ENCODE measurements around the gene SRGAP3.

SRGAP3 gene

DNA sequence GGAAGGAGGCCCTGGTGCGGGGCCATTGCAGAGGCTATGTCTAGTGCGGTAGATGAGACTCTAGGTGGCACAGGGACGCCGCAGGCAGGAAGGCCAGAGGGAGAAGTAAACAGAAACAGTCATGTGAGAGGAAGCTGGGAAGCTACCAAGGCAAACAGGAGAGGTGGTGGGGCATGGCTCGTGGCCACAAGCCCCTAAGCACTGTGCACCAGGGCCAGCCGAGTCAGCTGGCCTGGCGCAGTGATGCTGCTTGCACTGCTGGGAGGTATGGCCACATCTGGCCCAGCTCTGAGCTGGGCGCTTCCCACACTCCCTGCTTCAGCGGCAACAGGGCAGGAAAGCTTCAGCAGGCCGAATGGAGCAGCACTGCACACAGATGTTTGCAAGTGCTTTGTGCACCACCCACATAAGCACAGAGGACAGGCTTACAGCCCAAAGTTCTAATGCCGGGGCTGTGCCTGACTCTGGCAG, 76.6 kb downstream of the SRGAP3 start:
- DNase-seq (ENCODE audit: low read depth), result no peak

DNA sequence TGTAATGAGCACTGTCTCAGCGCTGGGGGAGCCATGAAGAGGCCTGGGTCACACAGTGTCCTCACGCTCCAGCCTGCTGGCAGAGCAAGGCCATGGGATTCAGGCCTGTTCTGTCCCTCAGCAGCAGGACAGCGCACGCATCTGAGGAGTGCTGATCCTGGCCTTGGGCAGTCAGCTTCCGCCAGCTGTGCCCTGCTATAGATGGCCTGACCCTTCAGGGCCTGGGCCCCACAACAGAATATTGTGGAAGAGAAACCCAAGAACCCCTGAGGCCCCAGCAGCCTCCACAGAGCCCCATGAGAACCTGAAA, 78.6 kb downstream of the SRGAP3 start:
- DNase-seq (ENCODE audit: low read depth), result no peak

DNA sequence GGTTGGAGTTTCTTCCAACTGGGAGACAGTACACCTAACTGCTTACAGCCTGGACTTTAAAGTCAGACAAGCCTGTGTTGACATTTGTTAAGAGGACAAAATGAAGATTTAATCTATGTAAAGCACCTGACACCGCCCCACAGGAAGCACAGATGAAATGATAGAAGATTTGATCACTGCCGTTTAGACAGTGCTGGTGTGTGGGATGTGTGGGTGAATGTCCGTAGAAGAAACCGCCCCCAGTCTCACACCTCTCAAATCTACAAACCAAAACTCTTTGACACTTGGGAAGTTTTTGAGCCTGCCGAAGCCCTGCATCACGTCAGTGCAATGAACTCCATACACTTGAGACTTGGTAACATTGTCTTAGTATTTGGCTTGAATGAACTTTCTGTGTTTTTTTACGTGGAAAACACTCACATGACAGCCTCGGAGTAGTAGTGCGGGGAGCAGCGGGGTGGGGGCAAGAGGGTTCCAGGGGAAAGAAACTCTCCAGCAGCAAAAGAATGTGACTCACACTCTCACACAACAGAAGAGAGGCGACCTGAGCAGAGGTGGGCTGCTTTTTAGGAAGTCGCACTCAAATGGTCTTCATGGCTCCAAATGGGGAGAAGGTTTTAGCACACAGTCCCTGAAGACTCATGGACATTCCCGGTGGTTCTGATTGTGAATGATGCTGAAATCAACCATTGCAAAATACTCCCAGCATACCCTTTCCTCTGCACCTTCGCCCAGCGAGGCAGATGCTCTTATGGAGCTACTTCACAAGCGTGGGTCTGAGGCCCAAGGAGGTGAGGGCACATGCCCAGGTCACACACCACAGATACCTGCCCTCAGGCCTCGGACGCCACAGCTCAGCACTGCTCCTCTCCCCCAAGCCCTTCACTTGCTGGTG, 79.2 kb downstream of the SRGAP3 start:
- DNase-seq (ENCODE audit: low read depth), result no peak

DNA sequence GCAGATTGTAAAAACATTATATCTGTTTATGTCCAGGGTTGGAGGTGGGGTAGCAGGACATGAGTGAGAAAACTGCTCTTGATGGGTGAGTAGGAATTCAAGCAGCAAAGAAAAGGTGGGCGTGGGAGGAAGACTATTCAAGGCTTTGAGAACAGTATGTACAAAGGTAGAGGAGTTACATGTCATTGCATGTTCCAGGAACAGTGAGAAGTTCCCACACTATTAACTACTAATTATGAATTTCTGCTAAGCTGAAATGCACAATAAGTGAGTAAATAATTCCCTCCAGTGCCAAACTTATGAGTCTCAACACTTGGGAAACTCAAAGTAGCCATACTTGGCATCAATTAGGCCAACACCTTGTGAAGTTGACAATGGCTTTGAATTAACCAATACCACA, 80.1 kb downstream of the SRGAP3 start:
- DNase-seq (ENCODE audit: low read depth), result no peak

DNA sequence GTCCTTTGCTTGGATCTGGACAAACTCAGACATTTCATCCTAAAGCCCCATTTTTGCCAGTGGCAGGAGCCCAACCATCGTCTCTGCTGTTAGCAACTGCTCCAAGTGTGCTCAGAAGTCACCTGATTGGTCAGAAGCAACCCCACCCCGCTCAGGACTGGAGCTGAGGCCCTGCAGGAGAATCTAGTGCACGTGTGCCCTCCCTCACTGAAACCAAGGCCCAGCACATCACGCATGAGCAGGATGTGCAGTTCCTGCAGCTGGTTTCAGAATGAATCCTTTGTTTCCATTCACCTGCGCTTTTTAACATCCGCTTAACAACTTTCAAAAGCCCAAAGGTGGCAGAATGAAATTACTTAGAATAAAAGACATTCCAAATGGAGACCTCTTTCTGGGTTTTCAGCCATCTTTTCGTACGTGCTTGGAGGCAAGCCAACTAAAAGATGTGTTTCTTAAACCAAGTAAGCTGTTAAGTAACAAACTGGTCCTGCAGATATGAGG, 81.2 kb downstream of the SRGAP3 start:
- no peak for DNase-seq (ENCODE audit: low read depth)

DNA sequence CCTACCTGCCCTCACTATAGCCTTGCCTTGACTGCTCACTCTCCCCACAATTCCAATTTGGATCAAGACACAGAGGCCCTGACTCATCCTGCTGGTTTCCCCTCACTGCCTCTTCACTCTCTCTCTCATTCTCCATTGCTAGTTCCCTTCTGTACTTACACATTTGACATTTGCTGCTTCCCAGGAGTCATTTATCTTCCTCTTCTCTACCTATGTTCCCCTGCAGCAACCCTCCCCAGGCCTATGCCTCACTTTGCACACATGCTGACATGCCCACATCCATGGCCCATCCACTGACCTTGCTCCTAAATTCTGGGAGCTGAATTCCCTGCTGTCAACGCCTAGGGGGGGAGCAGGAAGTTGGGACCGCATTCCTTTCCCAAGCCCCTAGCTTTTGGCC, 82.2 kb downstream of the SRGAP3 start:
- DNase-seq (ENCODE audit: low read depth), result no peak

DNA sequence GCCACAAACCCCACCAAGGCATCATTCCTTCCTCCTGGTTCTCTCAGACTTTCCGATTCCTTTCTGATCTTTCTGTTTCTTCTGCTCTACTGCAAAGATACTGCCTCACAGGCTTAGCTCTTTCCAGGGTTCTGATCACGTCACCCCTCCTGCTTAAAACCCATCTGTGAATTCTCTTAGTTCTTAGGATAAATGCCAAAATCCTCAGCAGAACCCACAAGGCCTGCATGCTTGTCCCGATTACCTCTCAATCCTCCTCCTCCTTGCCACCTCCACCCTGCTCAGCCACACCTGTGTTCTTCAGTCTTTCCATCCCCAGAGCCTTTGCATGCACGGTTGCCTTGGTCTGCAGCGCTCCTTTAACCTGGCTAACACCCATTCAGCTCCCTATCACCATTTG, 84.0 kb downstream of the SRGAP3 start:
- DNase-seq (ENCODE audit: low read depth), result no peak

DNA sequence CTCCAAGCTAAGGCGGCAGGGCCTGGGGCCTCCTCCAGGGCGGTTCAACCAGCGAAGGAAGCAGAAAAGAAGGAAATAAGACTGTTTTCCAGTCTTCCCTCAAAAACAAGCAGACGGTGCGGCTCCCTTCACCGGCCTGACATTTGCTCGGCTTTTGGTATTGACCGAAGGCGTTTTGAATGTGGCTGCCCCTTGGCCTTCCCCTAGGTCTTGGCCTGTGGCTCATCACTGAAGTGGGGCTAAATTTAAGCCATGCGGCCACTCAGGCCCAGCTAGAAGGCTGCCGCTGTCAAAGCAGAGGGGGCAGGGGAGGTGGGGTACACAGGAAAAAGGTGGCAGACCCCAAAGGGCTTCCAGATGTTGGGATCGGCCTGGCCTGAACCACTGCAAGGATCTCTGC, 86.2 kb downstream of the SRGAP3 start:
- DNase-seq (ENCODE audit: low read depth), result no peak

DNA sequence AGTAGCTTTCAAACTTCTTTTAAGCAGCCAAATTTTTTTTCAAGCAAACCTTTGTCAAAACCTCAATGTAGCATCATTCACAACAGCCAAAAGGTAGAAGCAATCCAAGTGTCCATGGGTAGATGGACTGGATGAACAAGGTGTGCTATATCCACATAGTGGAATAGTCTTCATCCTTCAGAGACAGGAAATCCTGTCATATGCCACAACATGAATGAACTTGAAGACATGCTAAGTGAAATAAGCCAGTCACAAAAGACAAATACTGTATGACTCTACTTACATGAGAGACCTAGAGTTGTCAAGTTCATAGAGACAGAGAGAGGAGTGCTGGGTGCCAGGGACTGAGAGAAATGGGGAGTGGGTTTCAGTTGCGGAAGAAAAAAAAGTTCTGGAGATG, 87.6 kb downstream of the SRGAP3 start:
- no peak for DNase-seq (ENCODE audit: low read depth)

DNA sequence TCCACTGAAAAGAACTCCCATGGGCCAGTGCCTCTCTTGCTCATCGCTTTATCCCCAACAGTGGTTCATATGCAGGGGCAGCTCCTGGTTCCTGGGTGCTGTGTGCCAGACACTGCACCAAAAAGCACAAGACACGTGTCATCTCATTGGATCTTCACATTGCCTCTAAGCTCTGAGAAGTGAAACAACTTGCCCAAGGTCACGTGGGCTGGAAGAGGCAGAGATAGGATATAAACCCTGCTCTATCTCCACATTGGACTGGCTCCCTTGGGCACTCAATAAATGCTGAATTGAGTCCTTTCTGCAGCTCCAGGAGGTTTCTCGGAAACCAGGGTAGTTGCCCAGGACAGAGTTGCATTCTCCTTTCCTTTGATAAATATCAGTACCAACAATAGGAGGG, 88.1 kb downstream of the SRGAP3 start:
- no peak for DNase-seq (ENCODE audit: low read depth)

DNA sequence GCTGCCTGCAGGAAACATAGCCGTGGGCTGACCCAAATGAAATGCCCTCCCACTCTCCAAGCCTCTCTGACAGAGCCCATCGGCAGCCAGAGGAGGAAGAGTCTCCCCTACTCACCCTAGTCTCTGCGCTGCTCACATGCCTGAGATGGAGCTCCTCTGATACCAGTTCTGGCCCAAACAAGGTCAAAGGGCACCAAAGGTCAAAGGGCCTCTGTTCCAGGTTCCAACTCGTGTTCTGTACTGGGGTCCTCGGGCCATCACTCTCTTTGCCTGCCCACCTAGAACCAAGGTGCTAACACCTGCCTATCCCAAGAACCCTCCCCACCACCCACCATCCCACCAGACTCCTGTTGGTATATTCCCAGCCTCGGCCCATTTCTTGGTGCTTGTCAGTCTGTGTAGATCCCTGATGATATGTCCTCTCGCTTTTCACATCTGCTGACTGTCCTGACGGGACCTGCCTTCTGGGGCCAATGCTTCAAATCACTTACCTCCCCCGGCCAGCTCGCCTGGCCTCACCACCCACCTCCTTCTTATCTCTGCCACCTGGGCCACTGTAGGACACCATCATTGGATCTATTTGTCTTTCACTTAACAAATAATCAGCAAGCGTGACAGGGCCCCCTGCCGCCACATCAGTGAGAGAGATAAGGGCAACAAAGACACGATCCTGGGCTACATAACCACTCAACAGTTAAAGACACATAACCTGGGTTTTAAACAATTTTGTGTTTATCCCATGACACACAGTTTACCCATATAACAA, 90.4 kb downstream of the SRGAP3 start:
- no peak for DNase-seq (ENCODE audit: low read depth)

DNA sequence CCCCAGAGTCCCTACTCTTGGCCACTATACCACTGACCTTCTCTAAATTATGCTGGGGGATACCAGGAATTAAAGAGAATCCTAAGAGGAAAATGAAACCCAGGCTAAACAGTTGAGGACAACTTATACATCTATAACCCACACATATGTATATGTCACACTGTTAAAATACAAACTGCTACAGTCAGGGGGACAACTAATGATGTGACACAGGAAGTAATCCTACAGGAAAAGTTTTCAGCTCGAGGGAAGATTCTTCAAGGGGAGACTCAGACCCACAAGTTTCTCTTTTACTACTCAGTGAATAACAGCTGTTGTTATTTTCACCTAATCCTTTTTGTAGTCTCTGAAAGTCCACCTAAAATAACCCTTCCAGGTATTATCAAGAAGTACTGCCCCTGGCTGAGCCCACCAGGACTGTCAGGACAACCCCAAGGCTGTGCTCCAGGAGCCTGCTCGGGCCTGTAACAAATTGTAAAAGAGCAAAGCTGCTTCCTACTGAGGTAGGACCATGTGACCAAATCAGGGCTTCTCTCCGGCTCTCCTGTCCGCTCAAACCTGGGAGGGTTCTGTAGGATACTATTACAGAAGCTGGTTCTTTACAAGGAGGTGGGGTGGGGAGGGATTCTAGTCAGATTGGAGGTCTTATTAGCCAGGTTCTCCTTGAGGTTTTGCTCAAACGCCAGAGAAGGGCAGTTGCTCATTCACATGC, 91.6 kb downstream of the SRGAP3 start:
- no peak for DNase-seq (ENCODE audit: low read depth)

DNA sequence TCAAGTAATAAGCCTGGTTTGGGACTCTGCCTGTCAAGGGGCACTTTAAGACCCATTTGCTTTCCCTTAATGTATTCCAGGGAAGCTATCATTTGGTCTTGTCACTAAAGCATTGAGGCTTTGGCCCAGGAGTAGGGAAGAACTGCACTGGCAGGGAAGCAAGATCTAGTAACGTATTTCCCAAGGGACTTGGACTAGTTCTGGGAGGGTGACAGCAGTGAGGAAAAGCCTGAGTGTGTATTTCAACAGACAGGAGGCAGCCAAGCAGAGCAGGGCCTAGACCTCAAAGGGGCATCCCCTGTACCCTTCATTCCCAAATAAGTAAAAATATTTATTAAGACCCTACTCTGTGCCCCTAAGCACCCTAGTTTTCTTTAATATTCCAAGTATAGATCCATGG, 92.8 kb downstream of the SRGAP3 start:
- DNase-seq (ENCODE audit: low read depth), result no peak

DNA sequence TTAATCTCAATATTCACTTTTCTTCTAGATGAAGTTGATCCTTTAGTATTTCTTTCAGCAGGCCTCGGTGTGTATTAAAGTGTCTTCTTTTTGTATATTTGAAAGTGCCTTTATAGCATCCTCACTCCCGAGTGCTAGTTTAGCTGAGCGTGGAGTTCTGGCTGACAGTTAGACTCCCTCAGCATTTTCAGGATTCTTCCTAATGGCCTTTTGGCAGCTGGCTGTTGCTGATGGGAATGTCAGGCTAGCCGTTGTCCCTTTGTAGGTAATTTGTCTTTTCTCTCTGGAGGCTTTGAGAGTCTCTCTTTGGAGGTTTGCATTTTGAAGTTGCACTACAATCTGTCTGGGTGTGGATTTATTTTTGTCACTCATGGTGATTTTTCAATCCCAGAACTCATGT, 94.4 kb downstream of the SRGAP3 start:
- DNase-seq (ENCODE audit: low read depth), result no peak

DNA sequence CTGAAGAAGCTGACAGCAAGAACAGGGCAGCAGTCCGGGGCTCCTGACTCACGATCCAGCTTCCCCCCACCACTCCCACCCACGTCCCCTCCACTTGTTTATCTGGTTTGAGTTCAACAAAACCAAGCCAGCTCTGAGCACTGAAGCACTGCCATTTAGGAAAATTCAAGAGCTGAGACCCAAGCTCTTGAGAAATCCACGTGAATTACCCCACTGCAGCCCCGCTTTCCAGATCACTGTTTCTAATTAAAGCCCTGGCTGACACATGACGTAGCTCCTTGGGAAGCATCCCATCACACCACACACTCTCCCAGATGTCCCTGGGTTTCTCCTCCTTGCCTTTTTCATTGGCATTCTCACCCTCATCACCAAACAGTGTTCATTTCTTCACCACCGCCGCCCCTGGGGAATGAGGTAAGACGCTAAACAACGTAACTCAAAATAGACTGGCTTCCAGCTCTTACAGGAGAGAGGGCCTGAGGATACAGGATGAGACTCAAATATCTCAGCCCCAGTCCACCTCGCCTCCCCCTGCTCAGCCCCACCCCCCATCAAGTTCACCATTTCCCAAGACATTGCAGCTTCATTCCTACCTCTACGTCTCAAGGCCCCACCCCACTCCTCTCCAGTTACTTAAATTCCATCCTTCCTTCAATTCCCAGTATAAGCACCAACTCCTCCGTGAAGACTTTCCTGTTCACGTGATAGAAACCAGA, 95.4 kb downstream of the SRGAP3 start:
- DNase-seq (ENCODE audit: low read depth), result no peak

DNA sequence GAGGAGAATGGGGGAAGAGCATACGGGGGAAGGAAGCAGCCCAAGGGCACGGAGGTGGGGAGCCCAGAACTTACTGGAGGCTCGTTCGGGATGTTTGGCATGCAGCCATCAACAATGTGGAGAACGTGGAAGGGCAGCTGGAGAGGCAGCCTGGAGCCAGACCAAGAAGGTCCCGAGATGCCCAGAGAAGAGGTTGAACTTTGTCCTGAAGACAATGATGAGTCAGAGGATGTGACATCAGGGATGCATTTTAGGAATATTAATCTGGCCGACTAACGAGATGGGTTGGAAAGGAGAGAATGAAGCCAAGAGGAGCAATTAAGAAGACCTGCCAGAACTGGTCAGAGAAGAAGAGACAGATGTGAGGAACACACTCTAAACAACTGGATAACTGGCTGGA, 98.2 kb downstream of the SRGAP3 start:
- DNase-seq (ENCODE audit: low read depth), result no peak

DNA sequence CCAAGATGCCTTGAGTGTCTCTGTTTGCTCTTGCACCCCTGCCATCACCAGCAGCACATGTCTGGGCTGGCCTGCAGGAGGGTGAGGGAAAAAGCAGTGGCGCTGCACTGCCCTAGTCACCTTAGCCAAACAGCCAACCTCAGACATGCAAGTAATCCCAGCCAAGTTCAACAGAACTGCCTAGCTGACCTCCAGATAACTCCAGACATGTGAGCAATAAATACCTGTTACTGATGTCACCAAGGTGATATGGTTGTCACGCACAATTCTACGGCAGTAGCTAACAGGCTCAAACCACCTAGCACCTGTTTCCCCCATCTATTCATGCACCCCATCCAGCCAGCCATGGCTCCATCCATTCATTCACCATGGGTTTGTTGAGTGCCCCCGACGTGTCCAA, 99.9 kb downstream of the SRGAP3 start:
- no peak for DNase-seq (ENCODE audit: low read depth)

DNA sequence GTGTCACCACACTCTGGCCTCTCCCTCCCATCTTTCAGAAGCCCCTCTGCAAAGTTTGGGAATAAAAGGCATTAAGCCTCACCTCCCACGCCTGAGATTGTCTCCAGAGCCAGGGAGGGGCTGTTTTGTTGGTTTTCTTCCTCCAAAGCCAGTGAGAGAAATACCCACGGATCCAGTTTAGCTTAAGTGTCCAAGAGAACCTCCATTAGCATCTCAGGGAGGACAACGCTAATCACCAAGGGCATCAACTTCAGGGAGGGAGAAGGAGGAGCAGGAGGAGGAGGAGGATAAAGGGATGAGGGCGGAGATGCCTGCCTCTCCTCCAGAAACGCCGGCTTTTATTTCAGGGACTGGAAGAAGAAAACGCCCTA, 101.6 kb downstream of the SRGAP3 start:
- no peak for DNase-seq (ENCODE audit: low read depth)

DNA sequence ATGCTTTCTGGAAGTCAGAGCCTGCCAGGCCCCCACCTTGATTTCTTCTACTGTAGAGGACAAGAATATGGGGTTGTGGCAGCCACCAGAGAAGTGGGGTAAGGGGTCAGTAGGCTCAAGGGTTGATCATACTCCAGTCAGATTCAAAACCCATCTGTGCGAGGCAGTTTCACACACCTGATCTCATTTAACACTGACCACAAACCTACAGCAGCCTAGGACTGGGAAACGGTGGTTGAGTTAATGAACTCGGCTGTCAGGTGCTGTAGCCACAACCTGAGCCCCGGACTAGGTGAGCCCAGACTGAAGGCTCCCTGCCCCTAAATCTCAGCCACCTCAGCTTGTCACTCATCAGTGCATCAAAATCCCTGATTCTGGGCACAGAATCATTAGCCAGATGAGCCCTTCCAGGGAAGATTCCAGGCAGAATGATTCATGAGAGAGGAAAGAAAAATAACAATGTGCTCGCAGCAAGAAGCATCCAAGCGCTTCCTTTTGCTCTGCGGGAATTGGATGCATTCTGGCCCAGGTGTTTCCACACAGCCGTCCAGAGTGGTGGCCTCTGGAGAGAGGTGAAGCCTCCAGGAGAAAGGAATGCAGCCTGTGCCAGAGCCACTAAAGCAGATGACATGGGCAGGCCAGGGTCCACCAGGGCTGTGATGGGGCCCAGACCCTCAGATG, 102.1 kb downstream of the SRGAP3 start:
- no peak for DNase-seq (ENCODE audit: low read depth)

DNA sequence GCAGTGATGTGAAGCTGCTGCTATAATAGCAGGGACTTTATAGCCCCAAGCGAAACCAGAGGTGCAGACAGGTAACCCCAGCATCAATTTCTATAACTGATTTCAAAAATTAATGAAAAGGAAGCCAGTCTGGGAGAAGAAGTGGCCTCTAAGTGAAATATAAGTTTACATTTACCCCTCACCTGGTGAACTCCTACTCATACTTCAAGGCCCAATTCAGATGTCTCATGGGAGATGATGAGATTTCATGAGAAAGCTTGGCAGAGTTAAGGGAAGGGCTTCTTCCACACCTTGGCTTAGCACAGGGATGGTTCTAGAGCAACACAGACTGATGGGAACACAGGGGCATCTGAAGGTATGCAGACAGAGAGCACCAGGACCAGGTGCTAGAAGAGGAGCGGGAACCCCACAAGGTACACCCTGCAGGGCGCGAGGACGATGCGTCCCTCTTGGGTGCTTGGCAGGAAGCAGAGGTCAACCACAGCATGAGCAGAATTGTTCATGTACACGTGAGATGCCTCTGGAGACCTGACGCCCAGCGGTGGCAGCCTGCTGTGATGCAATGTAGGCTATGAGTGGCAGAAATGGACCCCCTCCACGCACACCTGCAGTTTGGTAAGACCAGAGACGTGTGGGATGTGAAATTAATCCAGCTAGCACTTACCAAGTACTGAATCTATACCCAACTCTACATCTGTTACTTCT, 102.9 kb downstream of the SRGAP3 start:
- DNase-seq (ENCODE audit: low read depth), result no peak

DNA sequence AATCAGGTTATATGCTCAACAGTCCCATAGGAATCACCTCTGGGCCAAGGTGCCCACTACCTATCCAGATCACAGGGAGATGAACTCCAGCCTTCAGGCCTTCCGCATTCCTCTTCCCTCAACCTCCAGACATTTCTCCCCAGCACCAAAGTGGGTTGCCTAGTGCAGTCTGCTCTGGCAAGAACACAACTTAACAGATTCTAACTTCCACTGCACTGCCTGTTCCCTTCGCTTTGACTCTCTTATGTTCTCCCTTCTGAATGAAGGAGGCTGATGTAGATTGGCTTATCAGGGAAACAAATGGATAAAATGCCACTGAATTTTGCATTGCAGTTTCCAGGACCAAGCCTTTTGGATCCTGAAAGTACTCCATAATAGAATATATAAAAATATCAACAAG, 106.3 kb downstream of the SRGAP3 start:
- no peak for DNase-seq (ENCODE audit: low read depth)
